Peyer's patch (tissue), 4 donors: ENCODE measurements around the gene APOA4. TPM values are rescaled to one million over a fixed set of nuclear protein-coding genes. Genes with fewer than 3 reads are reported as not detected.

Experiments
- DNase-seq, 3 donors: peaks; one replicate each; pipeline ENCODE4 v3.0.0-alpha.2; 2017 to 2019
- H3K27ac ChIP-seq, 4 donors: fragments of 200-600 bp; sonication (generic); one replicate each; pipeline ENCODE4 v1.5.1; 2016 to 2019
- H3K27me3 ChIP-seq, 2 donors: fragments of 200-600 bp; sonication (generic); one replicate each; pipeline ENCODE4 v1.5.1; 2019
- H3K36me3 ChIP-seq, 3 donors: fragments of 200-600 bp; sonication (generic); one replicate each; pipeline ENCODE4 v1.5.1; 2016 to 2019
- H3K4me1 ChIP-seq, 4 donors: fragments of 200-600 bp; sonication (generic); one replicate each; pipeline ENCODE4 v1.5.1; 2016 to 2019
- H3K4me3 ChIP-seq, 4 donors: fragments of 200-600 bp; sonication (generic); 1 replicate in 3 of 4; 2 replicates in 1 of 4; pipeline ENCODE4 v1.5.1; 2016 to 2019; ENCODE audit warnings: mild to moderate bottlenecking in 1 of 4
- H3K9me3 ChIP-seq, 4 donors: fragments of 200-600 bp; sonication (generic); one replicate each; pipeline ENCODE4 v1.5.1; 2016 to 2019; ENCODE audit warnings: mild to moderate bottlenecking in 1 of 4
- POLR2A ChIP-seq, 2 donors: fragments of 450-650 bp; IDR thresholded peaks; one replicate each; pipeline ENCODE4 v1.5.1; 2017; ENCODE audit warnings: antibody characterized with exemption in 2 of 2, mild to moderate bottlenecking in 2 of 2, moderate library complexity in 2 of 2
- total RNA-seq, 4 donors: library from RNA; depleted of rRNA; stranded (reverse); fragments of >200 nt; gene quantifications; one replicate each; pipeline ENCODE4 v1.1.0, GENCODE V29; 2016
- TF ChIP-seq, protein P1 (sequence below), 6 experiments: fragments of 450-650 bp in 4 of 6; fragments of 200-600 bp in 2 of 6; sonication (generic) in 1 of 6; IDR thresholded peaks; one replicate each; pipeline ENCODE4 v1.5.1; 2017 to 2019; ENCODE audit warnings: antibody characterized with exemption in 6 of 6, mild to moderate bottlenecking in 3 of 6, moderate library complexity in 1 of 6

Gene APOA4
- total RNA-seq, 4 donors from 2014 or later, result 107 to 10,211 (median 6,146) TPM

DNA sequence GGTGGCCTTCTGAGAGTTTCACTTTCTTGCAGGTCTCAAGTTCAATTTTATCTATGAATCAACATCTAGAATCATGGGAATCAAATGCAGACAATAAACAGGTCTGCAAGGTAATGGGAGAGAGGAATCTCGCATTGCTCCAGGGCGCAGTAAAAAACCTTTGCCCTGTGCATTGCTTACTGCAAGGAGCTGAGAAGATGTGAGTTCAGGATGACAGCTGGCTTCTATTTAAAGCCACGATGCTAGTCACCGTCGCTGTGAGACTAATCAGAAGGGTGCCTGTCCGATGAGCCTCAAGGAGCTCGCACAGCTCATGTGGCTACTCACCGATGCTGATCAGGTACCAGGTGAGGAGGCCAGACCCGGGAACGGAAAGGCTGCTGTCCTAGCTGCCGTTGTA, 44.5 kb upstream of the APOA4 start:
- TF ChIP-seq, protein P1, sequence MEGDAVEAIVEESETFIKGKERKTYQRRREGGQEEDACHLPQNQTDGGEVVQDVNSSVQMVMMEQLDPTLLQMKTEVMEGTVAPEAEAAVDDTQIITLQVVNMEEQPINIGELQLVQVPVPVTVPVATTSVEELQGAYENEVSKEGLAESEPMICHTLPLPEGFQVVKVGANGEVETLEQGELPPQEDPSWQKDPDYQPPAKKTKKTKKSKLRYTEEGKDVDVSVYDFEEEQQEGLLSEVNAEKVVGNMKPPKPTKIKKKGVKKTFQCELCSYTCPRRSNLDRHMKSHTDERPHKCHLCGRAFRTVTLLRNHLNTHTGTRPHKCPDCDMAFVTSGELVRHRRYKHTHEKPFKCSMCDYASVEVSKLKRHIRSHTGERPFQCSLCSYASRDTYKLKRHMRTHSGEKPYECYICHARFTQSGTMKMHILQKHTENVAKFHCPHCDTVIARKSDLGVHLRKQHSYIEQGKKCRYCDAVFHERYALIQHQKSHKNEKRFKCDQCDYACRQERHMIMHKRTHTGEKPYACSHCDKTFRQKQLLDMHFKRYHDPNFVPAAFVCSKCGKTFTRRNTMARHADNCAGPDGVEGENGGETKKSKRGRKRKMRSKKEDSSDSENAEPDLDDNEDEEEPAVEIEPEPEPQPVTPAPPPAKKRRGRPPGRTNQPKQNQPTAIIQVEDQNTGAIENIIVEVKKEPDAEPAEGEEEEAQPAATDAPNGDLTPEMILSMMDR (IDR thresholded peaks at IDR 0.05), result no peak
- no peak for TF ChIP-seq POLR2A (IDR thresholded peaks at IDR 0.05)
- peak in 1 of 3 donors; percentile 60 for DNase-seq
- no peaks in the 10 kb centered on the region for H3K9me3 ChIP-seq
- peaks cover 0 to 71% (median 0%) of the 10 kb centered on the region in 3 donors for H3K36me3 ChIP-seq
- no peak overlapping the region for H3K4me3 ChIP-seq
- no peaks in the 10 kb centered on the region for H3K27me3 ChIP-seq
- H3K4me1 ChIP-seq, result no peaks in the 10 kb centered on the region
- H3K27ac ChIP-seq, result peak overlapping the region in 2 of 4 donors; percentile 46 to 54

DNA sequence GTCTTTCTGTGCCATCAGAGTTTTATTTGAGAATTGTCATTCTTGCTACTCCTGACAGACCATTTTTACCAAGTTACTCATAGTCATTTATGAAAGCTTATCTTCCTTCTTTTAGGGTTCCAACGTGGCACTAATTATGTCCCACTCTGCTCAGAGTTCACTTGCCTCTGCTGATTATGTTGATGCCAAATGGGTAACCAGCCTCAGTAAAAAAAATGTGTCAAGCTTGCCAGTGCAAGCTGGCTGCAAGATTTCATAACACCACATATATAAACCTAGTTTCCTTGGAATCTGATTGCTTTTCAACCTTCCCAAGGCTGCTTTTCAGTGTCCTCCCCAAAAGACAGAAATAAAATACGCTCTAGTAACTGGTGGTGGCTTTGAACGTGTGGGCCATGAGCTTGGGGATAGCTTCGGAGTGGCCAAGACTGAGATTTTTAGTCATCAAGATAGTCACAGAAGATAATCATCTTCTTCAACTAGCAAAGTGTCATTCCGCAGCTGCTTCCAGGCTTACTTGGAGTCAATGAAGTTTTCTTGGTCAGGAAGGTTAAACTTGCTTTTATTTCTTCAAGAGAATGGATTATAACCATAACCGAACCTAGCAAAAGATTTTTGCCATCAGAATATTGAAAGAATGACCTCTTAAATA, 43.8 kb upstream of the APOA4 start:
- Histone ChIP-seq H3K4me3 (no peak overlapping the region), H3K27me3 (no peaks in the 10 kb centered on the region), H3K36me3 (peaks cover 0 to 75% (median 0%) of the 10 kb centered on the region in 3 donors), H3K27ac (peak overlapping the region in 2 of 4 donors; percentile 12 to 47), H3K4me1 (no peaks in the 10 kb centered on the region), H3K9me3 (no peaks in the 10 kb centered on the region)
- TF ChIP-seq, protein P1 (IDR thresholded peaks at IDR 0.05), result no peak
- no peak for TF ChIP-seq POLR2A (IDR thresholded peaks at IDR 0.05)
- DNase-seq, result no peak

DNA sequence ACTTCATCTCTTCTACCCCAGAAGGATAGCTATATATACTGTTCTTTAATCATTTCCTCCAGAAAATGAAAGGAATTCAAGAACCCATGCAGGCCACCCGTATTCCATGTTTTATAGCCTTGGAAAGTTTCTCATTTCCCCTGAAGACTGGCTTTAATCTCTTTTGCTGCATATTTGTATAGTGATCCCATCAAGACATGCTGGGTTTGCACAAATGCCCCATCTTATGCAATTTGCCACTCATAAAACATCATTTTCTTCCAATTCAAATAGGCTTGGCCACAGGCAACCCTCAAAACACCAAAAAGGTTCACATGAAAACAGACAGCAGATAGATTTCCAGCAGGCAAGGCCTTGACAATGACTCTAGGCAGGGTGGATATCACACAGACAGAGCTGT, 42.6 kb upstream of the APOA4 start:
- Histone ChIP-seq H3K4me3 (no peak overlapping the region), H3K36me3 (peaks cover 0 to 74% (median 0%) of the 10 kb centered on the region in 3 donors), H3K4me1 (no peaks in the 10 kb centered on the region), H3K27me3 (no peaks in the 10 kb centered on the region), H3K9me3 (no peaks in the 10 kb centered on the region), H3K27ac (no peak overlapping the region)
- TF ChIP-seq POLR2A (IDR thresholded peaks at IDR 0.05), result no peak
- TF ChIP-seq, protein P1 (IDR thresholded peaks at IDR 0.05), result no peak
- DNase-seq, result no peak

DNA sequence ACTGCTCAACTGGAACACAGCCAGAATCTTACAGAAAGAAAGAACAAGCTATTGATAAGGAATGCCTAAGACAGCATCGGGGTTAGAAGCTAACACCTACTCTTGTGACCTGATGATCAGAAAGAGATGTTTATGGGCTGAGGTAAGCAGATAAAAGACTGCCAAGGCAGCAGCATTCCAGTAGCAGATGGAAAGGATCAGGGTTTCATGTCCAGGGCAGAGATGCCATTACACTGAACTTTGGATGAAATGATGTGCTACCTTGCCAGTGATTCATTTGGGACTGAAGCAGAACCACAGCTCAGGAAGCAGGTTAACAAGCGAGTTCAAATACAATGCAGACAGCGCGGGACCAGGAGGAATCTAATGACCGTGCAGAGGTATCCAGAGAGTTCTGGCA, 41.4 kb upstream of the APOA4 start:
- peak overlapping the region in 2 of 4 donors; percentile 48 to 50 for H3K27ac ChIP-seq
- no peak overlapping the region for H3K4me3 ChIP-seq
- H3K9me3 ChIP-seq, result no peaks in the 10 kb centered on the region
- peaks cover 0 to 75% (median 0%) of the 10 kb centered on the region in 3 donors for H3K36me3 ChIP-seq
- H3K27me3 ChIP-seq, result no peaks in the 10 kb centered on the region
- peak in 1 of 3 donors; percentile 55 for DNase-seq
- TF ChIP-seq, protein P1 (IDR thresholded peaks at IDR 0.05), result no peak
- TF ChIP-seq POLR2A (IDR thresholded peaks at IDR 0.05), result peak in 1 of 2 donors; percentile 22
- H3K4me1 ChIP-seq, result no peaks in the 10 kb centered on the region

DNA sequence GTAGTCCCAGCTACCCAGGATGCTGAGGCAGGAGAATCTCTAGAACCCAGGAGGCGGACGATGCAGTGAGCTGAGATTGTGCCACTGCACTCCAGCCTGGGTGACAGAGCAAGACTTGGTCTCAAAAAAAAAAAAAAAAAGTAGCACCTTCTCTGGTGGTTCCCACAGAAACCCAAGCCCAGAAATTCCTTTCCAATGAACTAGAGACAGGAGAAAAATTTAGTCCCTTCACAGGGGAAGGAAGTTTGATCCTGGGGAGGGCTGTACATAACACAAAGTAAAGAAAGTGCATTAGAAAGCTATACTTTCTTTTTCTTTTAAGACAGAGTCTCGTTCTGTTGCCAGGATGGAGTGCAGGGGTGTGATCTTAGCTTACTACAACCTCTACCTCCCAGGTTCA, 39.8 kb upstream of the APOA4 start:
- Histone ChIP-seq H3K36me3 (peaks cover 0 to 84% (median 0%) of the 10 kb centered on the region in 3 donors), H3K27ac (no peak overlapping the region), H3K27me3 (no peaks in the 10 kb centered on the region)

More for the DNA sequence above, 39.8 kb upstream of the APOA4 start:
- Histone ChIP-seq H3K4me1 (no peaks in the 10 kb centered on the region), H3K9me3 (no peaks in the 10 kb centered on the region), H3K4me3 (no peak overlapping the region)
- no peak for DNase-seq
- TF ChIP-seq, protein P1 (IDR thresholded peaks at IDR 0.05), result no peak
- no peak for TF ChIP-seq POLR2A (IDR thresholded peaks at IDR 0.05)
